GM12891 (cell line): ENCODE data around the gene WDR54.
"Not testable (repeated sequence)": the region's sequence is repeated elsewhere in the genome, so short reads cannot be mapped to it uniquely, and the experiment has no call there.

Experiments used
- PAX5 ChIP-seq: IDR thresholded peaks from 2 replicates; pipeline ENCODE4 v1.6.1; 2011; ENCODE audit warnings: low read length, moderate library complexity, mild to moderate bottlenecking; ENCODE audit not compliant: insufficient read depth, severe bottlenecking
- POLR2A ChIP-seq: IDR thresholded peaks from 2 replicates; pipeline ENCODE4 v1.6.1; 2011; ENCODE audit warnings: low read depth, low read length, control low read depth
- POLR2AphosphoS5 ChIP-seq: IDR thresholded peaks from 2 replicates; pipeline ENCODE4 v1.6.1; 2011; ENCODE audit warnings: low read depth, low read length, control low read depth
- POU2F2 ChIP-seq: IDR thresholded peaks from 2 replicates; pipeline ENCODE4 v1.6.1; 2011; ENCODE audit warnings: low read depth, mild to moderate bottlenecking, control low read depth, low read length, moderate library complexity
- SPI1 ChIP-seq: IDR thresholded peaks from 2 replicates; pipeline ENCODE4 v1.6.1; 2011; ENCODE audit warnings: low read depth, low read length, control low read depth
- TAF1 ChIP-seq: IDR thresholded peaks from 2 replicates; pipeline ENCODE4 v1.6.1; 2011; ENCODE audit warnings: low read depth, low read length, control low read depth

- not testable (repeated sequence) for TF ChIP-seq POLR2A, POLR2AphosphoS5, TAF1, SPI1, PAX5, POU2F2
Observed at GRCh38 chr2:74460187-74460586, 38.7 kb downstream of the WDR54 start.
